B cell (primary cell): Measurements from ENCODE around the gene HOGA1.

Source experiments
- EZH2 ChIP-seq: IDR thresholded peaks from 2 replicates; pipeline ENCODE4 v1.6.1; 2012; ENCODE audit warnings: borderline replicate concordance, low read depth, mild to moderate bottlenecking, moderate library complexity, low read length; ENCODE audit not compliant: insufficient read depth, poor library complexity, severe bottlenecking
- TF ChIP-seq, protein P1 (sequence below): fragments of 200-600 bp; IDR thresholded peaks from one replicate; pipeline ENCODE4 v1.8.0; 2022; ENCODE audit warnings: antibody characterized with exemption, mild to moderate bottlenecking

- TF ChIP-seq, protein P1, sequence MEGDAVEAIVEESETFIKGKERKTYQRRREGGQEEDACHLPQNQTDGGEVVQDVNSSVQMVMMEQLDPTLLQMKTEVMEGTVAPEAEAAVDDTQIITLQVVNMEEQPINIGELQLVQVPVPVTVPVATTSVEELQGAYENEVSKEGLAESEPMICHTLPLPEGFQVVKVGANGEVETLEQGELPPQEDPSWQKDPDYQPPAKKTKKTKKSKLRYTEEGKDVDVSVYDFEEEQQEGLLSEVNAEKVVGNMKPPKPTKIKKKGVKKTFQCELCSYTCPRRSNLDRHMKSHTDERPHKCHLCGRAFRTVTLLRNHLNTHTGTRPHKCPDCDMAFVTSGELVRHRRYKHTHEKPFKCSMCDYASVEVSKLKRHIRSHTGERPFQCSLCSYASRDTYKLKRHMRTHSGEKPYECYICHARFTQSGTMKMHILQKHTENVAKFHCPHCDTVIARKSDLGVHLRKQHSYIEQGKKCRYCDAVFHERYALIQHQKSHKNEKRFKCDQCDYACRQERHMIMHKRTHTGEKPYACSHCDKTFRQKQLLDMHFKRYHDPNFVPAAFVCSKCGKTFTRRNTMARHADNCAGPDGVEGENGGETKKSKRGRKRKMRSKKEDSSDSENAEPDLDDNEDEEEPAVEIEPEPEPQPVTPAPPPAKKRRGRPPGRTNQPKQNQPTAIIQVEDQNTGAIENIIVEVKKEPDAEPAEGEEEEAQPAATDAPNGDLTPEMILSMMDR, result no peak
- no peak for TF ChIP-seq EZH2
Observed at GRCh38 chr10:97584798-97585438, 729 bp downstream of the HOGA1 start.
